C4-2B (cell line): Measurements from ENCODE around the gene ARSB.

Experiments
- H3K27ac ChIP-seq: fragments of 450-650 bp; 2 replicates; pipeline ENCODE4 v1.5.1; 2017
- CTCF ChIP-seq: fragments of 450-650 bp; conservative IDR thresholded peaks from 2 replicates; pipeline ENCODE4 v1.5.1; 2017; ENCODE audit warnings: mild to moderate bottlenecking
- ZFX ChIP-seq: fragments of 450-650 bp; IDR thresholded peaks from 2 replicates; pipeline ENCODE4 v1.6.1; 2017

Gene ARSB

GRCh38 chr5:78830528-78831046, 154.5 kb downstream of the ARSB start:
- TF ChIP-seq CTCF: no peak
- no peak for TF ChIP-seq ZFX
- H3K27ac ChIP-seq: peak overlapping the region; percentile 49

DNA sequence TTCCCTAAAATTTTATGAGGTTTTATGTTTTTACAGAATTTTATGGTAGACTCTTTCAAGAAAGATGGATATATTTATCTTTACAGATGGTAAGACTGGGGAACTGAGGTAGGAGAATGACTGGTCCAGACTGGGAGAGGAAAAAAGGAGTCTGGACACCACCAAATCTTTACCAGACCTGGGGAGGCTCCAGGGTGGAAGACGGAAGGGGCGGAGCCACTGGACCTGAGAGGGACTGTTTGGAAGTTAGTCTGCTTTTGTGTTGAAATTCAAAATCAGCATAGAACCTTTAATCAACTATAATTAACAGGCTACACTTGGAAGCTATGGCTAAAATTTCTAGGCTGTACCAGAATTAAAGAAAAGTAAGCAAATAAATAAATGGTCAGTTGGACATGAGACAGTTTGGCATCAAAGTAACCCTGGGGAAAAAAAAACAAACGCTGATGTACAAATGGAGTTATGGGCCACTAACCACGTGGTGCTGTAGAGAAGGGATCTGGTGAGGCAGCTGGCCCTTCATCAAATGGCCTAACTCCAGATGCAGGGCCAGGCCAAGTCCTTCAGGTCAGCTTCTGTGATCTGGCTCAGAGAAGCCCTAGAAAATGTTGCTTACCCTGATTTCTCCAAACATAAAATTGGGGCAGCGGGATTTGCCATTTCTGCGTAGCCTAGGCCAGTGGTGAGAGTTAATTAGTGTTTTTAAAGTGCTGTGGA, 155.1 kb downstream of the ARSB start:
- peak overlapping the region; percentile 49 for H3K27ac ChIP-seq
- no peak for TF ChIP-seq CTCF
- no peak for TF ChIP-seq ZFX

DNA sequence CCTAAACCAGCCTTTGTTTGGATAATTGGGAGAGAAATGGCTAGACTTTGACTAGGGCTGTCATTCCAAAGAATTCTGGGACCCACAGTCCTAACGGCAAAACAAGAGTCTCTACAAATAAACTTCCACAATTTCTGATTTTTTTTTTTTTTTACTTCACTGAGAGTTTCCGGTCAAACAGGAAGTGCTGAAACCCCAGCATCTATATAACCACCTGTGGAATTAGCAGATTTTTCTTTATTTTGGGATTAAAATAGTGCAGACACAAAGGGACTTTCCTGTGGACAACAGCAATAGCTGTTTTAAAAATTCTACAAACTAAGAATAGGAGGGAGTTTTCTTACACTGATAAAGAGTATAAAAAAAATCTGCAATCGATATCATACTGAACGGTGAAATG, 157.4 kb downstream of the ARSB start:
- no peak overlapping the region for H3K27ac ChIP-seq
- TF ChIP-seq CTCF: no peak
- TF ChIP-seq ZFX: no peak

DNA sequence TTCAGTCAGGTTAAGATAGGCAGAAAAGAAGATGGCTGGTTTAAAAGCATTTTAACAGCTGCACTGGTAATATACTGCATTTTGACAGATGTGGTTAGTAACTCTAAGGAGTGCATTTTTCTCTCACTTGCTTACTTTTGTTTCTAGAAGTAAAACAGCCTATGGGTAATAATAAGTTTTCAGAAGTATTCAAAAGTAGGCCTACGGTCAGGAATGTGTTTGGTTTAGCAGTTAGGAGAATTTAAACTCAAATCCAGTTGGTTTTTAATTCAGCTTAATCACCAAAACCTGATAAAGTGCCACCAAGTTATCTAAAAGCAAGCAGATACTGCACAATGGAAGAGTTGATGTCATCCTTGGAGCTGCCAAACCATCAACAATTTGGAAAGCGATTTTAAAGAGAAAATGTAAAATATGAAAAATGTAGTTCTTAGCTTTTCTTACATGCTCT, 160.3 kb downstream of the ARSB start:
- TF ChIP-seq ZFX: no peak
- no peak for TF ChIP-seq CTCF
- H3K27ac ChIP-seq: no peak overlapping the region

DNA sequence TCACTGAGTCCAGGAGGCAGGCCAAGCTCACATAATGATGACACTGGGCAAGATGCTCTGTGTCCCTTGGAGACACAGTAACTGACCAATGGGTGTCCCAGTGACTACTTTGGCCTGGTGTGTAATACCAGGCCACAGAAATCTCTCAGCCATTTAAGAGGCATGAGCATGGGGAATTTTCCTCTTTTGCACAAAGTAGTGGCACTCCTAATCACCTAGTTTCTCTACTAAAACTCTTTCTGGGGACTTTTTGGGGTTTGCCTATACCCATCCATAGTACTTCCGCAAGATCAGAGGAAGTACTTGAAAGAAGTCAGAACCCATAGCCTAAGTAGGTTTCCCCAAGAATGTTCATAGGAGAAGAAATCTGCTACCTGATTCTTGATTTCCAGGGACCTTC, 161.9 kb downstream of the ARSB start:
- no peak overlapping the region for H3K27ac ChIP-seq
- TF ChIP-seq ZFX (no peak), CTCF (no peak)

- TF ChIP-seq ZFX: no peak
- TF ChIP-seq CTCF: no peak
- H3K27ac ChIP-seq: no peak overlapping the region
Measured at GRCh38 chr5:78821536-78822021, 163.5 kb downstream of the ARSB start.

DNA sequence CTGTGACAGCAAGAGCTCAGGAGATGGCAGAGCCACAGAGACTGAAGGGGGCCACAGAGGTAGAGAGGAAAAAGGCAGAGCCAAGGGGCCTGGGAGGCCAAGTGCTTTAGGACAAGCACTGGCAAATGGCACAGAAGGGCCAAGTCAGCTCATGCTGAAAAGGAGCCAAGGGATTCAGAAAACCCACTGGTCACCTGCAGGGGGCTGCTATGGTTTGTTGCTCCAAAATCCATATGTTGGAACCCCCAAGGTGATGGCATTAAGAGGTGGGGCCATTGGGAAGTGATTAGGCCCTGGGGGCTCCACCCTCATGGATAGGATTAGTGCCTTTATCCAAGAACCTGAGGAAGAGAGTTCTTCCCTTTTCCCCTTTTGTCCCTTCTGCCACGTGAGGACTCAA, 165.4 kb downstream of the ARSB start:
- H3K27ac ChIP-seq: no peak overlapping the region
- no peak for TF ChIP-seq ZFX
- TF ChIP-seq CTCF: no peak
